HEK293 (cell line): ENCODE results near the gene EMILIN1.

Source experiments
- BCL6B ChIP-seq: fragments of 450-650 bp; formaldehyde crosslinking; IDR thresholded peaks from 2 replicates; pipeline ENCODE4 v1.5.1; 2017; ENCODE audit warnings: missing biosample characterization, missing genetic modification characterization
- EGR2 ChIP-seq: fragments of 450-650 bp; formaldehyde crosslinking; IDR thresholded peaks from 2 replicates; pipeline ENCODE4 v1.5.1; 2016; ENCODE audit warnings: low read depth, missing biosample characterization, missing genetic modification characterization
- HOXD13 ChIP-seq: sonication (generic); formaldehyde crosslinking; IDR thresholded peaks from 2 replicates; pipeline ENCODE4 v1.8.0; 2022; ENCODE audit warnings: missing genetic modification reagents, borderline replicate concordance
- KLF9 ChIP-seq: fragments of 450-650 bp; formaldehyde crosslinking; IDR thresholded peaks from 2 replicates; pipeline ENCODE4 v1.5.1; 2016; ENCODE audit warnings: missing biosample characterization, missing genetic modification characterization, low read depth
- MZF1 ChIP-seq: fragments of 450-650 bp; formaldehyde crosslinking; IDR thresholded peaks from 2 replicates; pipeline ENCODE4 v1.5.1; 2017; ENCODE audit warnings: missing biosample characterization, missing genetic modification characterization, borderline replicate concordance
- PATZ1 ChIP-seq: fragments of 450-650 bp; formaldehyde crosslinking; IDR thresholded peaks from 2 replicates; pipeline ENCODE4 v1.5.1; 2016; ENCODE audit warnings: missing biosample characterization, missing genetic modification characterization
- PRDM10 ChIP-seq: fragments of 450-650 bp; formaldehyde crosslinking; IDR thresholded peaks from 2 replicates; pipeline ENCODE4 v1.5.1; 2016; ENCODE audit warnings: missing biosample characterization, missing genetic modification characterization
- TSHZ1 ChIP-seq: fragments of 450-650 bp; formaldehyde crosslinking; IDR thresholded peaks from 2 replicates; pipeline ENCODE4 v1.5.1; 2016; ENCODE audit warnings: missing biosample characterization, missing genetic modification characterization, borderline replicate concordance
- YY2 ChIP-seq: fragments of 450-650 bp; formaldehyde crosslinking; IDR thresholded peaks from 2 replicates; pipeline ENCODE4 v1.5.1; 2016; ENCODE audit warnings: missing biosample characterization, missing genetic modification characterization
- ZNF140 ChIP-seq: fragments of 450-650 bp; formaldehyde crosslinking; IDR thresholded peaks from 2 replicates; pipeline ENCODE4 v1.5.1; 2016; ENCODE audit warnings: missing biosample characterization, missing genetic modification characterization
- ZNF157 ChIP-seq: fragments of 450-650 bp; formaldehyde crosslinking; IDR thresholded peaks from 2 replicates; pipeline ENCODE4 v1.5.1; 2016; ENCODE audit warnings: missing biosample characterization, missing genetic modification characterization
- ZNF184 ChIP-seq: fragments of 450-650 bp; IDR thresholded peaks from 2 replicates; pipeline ENCODE4 v1.5.1; 2018; ENCODE audit warnings: missing biosample characterization, mild to moderate bottlenecking, missing genetic modification characterization
- ZNF335 ChIP-seq: fragments of 450-650 bp; formaldehyde crosslinking; conservative IDR thresholded peaks from 2 replicates; pipeline ENCODE4 v1.5.1; 2016; ENCODE audit warnings: missing biosample characterization, missing genetic modification characterization
- ZNF341 ChIP-seq: fragments of 450-650 bp; formaldehyde crosslinking; IDR thresholded peaks from 2 replicates; pipeline ENCODE4; 2016; ENCODE audit warnings: low read depth, missing biosample characterization, missing genetic modification characterization
- ZNF398 ChIP-seq: fragments of 450-650 bp; formaldehyde crosslinking; IDR thresholded peaks from 2 replicates; pipeline ENCODE4 v1.5.1; 2017; ENCODE audit warnings: missing biosample characterization, missing genetic modification characterization
- ZNF423 ChIP-seq: fragments of 450-650 bp; formaldehyde crosslinking; IDR thresholded peaks from 2 replicates; pipeline ENCODE4 v1.5.1; 2016; ENCODE audit warnings: missing biosample characterization, missing genetic modification characterization
- ZNF510 ChIP-seq: fragments of 450-650 bp; formaldehyde crosslinking; IDR thresholded peaks from 2 replicates; pipeline ENCODE4 v1.5.1; 2018; ENCODE audit warnings: mild to moderate bottlenecking, missing genetic modification characterization, missing biosample characterization; ENCODE audit not compliant: insufficient replicate concordance
- ZNF530 ChIP-seq: fragments of 450-650 bp; formaldehyde crosslinking; IDR thresholded peaks from 2 replicates; pipeline ENCODE4 v1.5.1; 2016; ENCODE audit warnings: low read depth, missing biosample characterization, missing genetic modification characterization
- ZNF580 ChIP-seq: fragments of 450-650 bp; formaldehyde crosslinking; IDR thresholded peaks from 2 replicates; pipeline ENCODE4 v1.5.1; 2016; ENCODE audit warnings: missing biosample characterization, missing genetic modification characterization
- ZNF623 ChIP-seq: fragments of 450-650 bp; formaldehyde crosslinking; IDR thresholded peaks from 2 replicates; pipeline ENCODE4 v1.5.1; 2016; ENCODE audit warnings: missing biosample characterization, missing genetic modification characterization
- ZNF626 ChIP-seq: fragments of 450-650 bp; sonication (Bioruptor Pico); formaldehyde crosslinking; IDR thresholded peaks from 2 replicates; pipeline ENCODE4 v1.5.1; 2018; ENCODE audit warnings: missing biosample characterization, missing genetic modification characterization, inconsistent platforms
- ZNF701 ChIP-seq: fragments of 450-650 bp; formaldehyde crosslinking; IDR thresholded peaks from 2 replicates; pipeline ENCODE4 v1.5.1; 2016; ENCODE audit warnings: missing biosample characterization, missing genetic modification characterization
- ZNF777 ChIP-seq: fragments of 450-650 bp; formaldehyde crosslinking; IDR thresholded peaks from 2 replicates; pipeline ENCODE4 v1.5.1; 2017; ENCODE audit warnings: missing biosample characterization, missing genetic modification characterization, borderline replicate concordance
- TF ChIP-seq, protein P1 (sequence below): fragments of 450-650 bp; formaldehyde crosslinking; IDR thresholded peaks from 2 replicates; pipeline ENCODE4 v1.5.1; 2016; ENCODE audit warnings: missing biosample characterization, missing genetic modification characterization

EMILIN1 gene

GRCh38 chr2:27086090-27086723 lies 7.8 kb downstream of the EMILIN1 start (continued):
- 0 out of 2 replicates have a peak, but pooled peaks have one; percentile 17 for TF ChIP-seq PATZ1 (tag by site-specific recombination)
- TF ChIP-seq, protein P1, sequence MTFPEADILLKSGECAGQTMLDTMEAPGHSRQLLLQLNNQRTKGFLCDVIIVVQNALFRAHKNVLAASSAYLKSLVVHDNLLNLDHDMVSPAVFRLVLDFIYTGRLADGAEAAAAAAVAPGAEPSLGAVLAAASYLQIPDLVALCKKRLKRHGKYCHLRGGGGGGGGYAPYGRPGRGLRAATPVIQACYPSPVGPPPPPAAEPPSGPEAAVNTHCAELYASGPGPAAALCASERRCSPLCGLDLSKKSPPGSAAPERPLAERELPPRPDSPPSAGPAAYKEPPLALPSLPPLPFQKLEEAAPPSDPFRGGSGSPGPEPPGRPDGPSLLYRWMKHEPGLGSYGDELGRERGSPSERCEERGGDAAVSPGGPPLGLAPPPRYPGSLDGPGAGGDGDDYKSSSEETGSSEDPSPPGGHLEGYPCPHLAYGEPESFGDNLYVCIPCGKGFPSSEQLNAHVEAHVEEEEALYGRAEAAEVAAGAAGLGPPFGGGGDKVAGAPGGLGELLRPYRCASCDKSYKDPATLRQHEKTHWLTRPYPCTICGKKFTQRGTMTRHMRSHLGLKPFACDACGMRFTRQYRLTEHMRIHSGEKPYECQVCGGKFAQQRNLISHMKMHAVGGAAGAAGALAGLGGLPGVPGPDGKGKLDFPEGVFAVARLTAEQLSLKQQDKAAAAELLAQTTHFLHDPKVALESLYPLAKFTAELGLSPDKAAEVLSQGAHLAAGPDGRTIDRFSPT (tag by site-specific recombination) = no peak
- no peak for TF ChIP-seq ZNF530 (tag by site-specific recombination)
- TF ChIP-seq ZNF335 (tag by site-specific recombination) = peak; percentile 82; the same call in 1 of the 2 replicates
- TF ChIP-seq ZNF140 (tag by site-specific recombination) = no peak
- peak; percentile 39; the same call in 1 of the 2 replicates for TF ChIP-seq EGR2 (tag by site-specific recombination)
- TF ChIP-seq ZNF626 = no peak
- TF ChIP-seq ZNF623 (tag by site-specific recombination) = no peak
- TF ChIP-seq ZNF341 (tag by site-specific recombination) = no peak
- TF ChIP-seq YY2 (tag by site-specific recombination) = 0 out of 2 replicates have a peak, but pooled peaks have one; percentile 11
- no peak for TF ChIP-seq ZNF510
- no peak for TF ChIP-seq ZNF157 (tag by site-specific recombination)
- TF ChIP-seq ZNF701 (tag by site-specific recombination) = no peak
- no peak for TF ChIP-seq PRDM10 (tag by site-specific recombination)
- no peak for TF ChIP-seq TSHZ1 (tag by site-specific recombination)
- TF ChIP-seq ZNF580 (tag by site-specific recombination) = no peak
- TF ChIP-seq KLF9 (tag by site-specific recombination) = no peak
- no peak for TF ChIP-seq ZNF777
- TF ChIP-seq MZF1 (tag by site-specific recombination) = no peak
- TF ChIP-seq BCL6B (tag by site-specific recombination) = no peak
- TF ChIP-seq ZNF398 (tag by site-specific recombination) = peak; percentile 64; the same call in 1 of the 2 replicates
- TF ChIP-seq ZNF423 = no peak
- TF ChIP-seq HOXD13 = no peak
- TF ChIP-seq ZNF184 = peak; percentile 11; the same call in 1 of the 2 replicates
